OCI-LY7 (cell line): ENCODE measurements around the gene JPH3.

Source experiments
- EZH2phosphoT487 ChIP-seq: fragments of 200-600 bp; sonication (generic); IDR thresholded peaks from 2 replicates; pipeline ENCODE4 v1.6.1; 2018; ENCODE audit warnings: low read depth, borderline replicate concordance, mild to moderate bottlenecking, mixed run types, antibody characterized with exemption, low read length, moderate library complexity, mixed read lengths
- TF ChIP-seq, protein P1 (sequence below): fragments of 200-600 bp; sonication (generic); conservative IDR thresholded peaks from 2 replicates; pipeline ENCODE4 v1.5.1; 2014; ENCODE audit warnings: mild to moderate bottlenecking, antibody characterized with exemption, low read length, moderate library complexity, mixed read lengths

DNA sequence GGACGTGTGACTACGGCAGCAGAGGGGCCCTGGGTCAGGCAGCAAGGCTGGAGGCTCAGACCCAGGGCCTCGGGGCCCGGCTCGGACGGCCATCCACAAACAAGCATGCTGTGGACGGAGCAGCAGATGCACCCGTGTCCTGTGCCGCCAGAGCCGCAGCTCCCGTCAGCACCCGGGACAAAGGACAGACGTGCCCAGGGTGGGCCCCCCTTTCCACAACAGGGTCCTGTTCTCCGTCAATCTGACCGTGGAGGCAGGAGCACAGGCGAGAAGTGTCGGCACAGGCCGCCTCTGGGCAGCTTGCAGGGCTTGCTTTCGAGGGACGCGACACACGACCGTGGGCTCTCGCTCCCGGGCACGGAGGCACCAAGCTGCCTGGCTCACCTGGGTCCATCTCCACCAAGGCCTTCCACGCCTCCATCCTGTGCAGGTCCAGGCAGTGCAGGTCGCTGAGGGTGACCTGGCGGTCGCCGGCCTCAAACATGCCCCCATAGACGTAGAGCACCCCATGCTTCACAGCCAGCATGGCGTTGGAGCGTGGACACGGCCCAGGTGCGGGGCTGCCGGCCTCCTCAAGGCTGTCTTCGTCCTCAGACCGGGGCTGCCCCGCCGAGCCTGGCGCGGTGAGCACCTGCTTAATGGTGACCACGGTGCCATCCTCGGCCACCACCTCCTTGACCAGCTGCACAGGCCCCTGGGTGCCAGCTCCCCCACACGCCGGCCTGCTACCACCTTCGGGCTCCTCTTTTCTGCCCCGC, 106.8 kb downstream of the JPH3 start:
- TF ChIP-seq, protein P1, sequence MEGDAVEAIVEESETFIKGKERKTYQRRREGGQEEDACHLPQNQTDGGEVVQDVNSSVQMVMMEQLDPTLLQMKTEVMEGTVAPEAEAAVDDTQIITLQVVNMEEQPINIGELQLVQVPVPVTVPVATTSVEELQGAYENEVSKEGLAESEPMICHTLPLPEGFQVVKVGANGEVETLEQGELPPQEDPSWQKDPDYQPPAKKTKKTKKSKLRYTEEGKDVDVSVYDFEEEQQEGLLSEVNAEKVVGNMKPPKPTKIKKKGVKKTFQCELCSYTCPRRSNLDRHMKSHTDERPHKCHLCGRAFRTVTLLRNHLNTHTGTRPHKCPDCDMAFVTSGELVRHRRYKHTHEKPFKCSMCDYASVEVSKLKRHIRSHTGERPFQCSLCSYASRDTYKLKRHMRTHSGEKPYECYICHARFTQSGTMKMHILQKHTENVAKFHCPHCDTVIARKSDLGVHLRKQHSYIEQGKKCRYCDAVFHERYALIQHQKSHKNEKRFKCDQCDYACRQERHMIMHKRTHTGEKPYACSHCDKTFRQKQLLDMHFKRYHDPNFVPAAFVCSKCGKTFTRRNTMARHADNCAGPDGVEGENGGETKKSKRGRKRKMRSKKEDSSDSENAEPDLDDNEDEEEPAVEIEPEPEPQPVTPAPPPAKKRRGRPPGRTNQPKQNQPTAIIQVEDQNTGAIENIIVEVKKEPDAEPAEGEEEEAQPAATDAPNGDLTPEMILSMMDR = no peak
- TF ChIP-seq EZH2phosphoT487 = no peak
